Measurements from ENCODE around the gene TRMT13.
"Not testable (repeated sequence)": the region's sequence is repeated elsewhere in the genome, so short reads cannot be mapped to it uniquely, and the experiment has no call there.

The TRMT13 gene

GRCh38 chr1:100164702-100165101 lies 31.7 kb downstream of the TRMT13 start:
- FAIRE-seq: no peak

GRCh38 chr1:100168051-100168450 lies 35.1 kb downstream of the TRMT13 start:
- no peak for FAIRE-seq

- FAIRE-seq: no peak
Observed at GRCh38 chr1:100177295-100178041, 44.5 kb downstream of the TRMT13 start.

- FAIRE-seq: no peak
Observed at GRCh38 chr1:100178091-100178490, 45.1 kb downstream of the TRMT13 start, which contains the start of gene LRRC39. TSS of gene LRRC39 (minus strand) at chr1:100178256. CDS start at chr1:100168516, 9,740 bp downstream.

- no peak for FAIRE-seq
Observed at GRCh38 chr1:100183370-100183769, 50.4 kb downstream of the TRMT13 start.

- FAIRE-seq: no peak
Observed at GRCh38 chr1:100184536-100184935, 51.6 kb downstream of the TRMT13 start.

DNA sequence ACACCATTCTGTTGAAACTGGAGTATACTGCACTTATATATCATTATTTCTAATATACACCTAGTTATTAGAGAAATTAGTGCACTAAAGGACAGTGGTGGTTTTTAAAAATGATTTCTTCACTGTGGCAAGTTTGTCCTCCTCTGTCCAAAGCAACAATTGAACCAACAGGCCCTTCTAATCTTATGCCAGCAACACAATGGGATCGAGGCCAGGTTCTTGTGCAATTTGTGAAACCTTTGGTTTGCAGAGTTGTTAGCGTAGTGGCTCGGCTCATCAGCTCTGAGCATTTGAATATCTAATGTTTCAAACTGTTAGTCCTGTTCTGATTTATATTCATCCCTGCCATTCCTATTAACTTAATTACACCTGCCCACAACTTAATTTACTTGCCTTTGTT lies 54.9 kb downstream of the TRMT13 start:
- no peak for FAIRE-seq

GRCh38 chr1:100188617-100189016 lies 55.7 kb downstream of the TRMT13 start:
- FAIRE-seq: no peak

GRCh38 chr1:100198596-100198995 lies 65.6 kb downstream of the TRMT13 start:
- no peak for FAIRE-seq

- not testable (repeated sequence) for FAIRE-seq
Observed at GRCh38 chr1:100200060-100200459, 67.1 kb downstream of the TRMT13 start.
